ENCODE measurements around the gene DOK5. TPM values are rescaled to one million over a fixed set of nuclear protein-coding genes. Genes with fewer than 3 reads are reported as not detected.
"Not testable (repeated sequence)": the region's sequence is repeated elsewhere in the genome, so short reads cannot be mapped to it uniquely, and the experiment has no call there.

DOK5 gene
- total RNA-seq, 1 donor from 2014 or later: 0.12 TPM

- no peak for ATAC-seq
Observed at GRCh38 chr20:54472607-54473006, 2.8 kb upstream of the DOK5 start.

GRCh38 chr20:54473340-54473739, 2.1 kb upstream of the DOK5 start:
- ATAC-seq: no peak

GRCh38 chr20:54474046-54474445, 1.3 kb upstream of the DOK5 start:
- no peak for ATAC-seq

- no peak for ATAC-seq
Observed at GRCh38 chr20:54474866-54475265, 527 bp upstream of the DOK5 start.

- no peak for ATAC-seq
Observed at GRCh38 chr20:54476169-54477009, 996 bp downstream of the DOK5 start.

- no peak for ATAC-seq
Observed at GRCh38 chr20:54477191-54477955, 2.0 kb downstream of the DOK5 start.

- ATAC-seq: no peak
Observed at GRCh38 chr20:54479138-54479906, 3.9 kb downstream of the DOK5 start.

- ATAC-seq: not testable (repeated sequence)
Observed at GRCh38 chr20:54479937-54480336, 4.5 kb downstream of the DOK5 start.

- ATAC-seq: no peak
Observed at GRCh38 chr20:54481442-54481841, 6.0 kb downstream of the DOK5 start.

- no peak for ATAC-seq
Observed at GRCh38 chr20:54485631-54486030, 10.2 kb downstream of the DOK5 start.

- no peak for ATAC-seq
Observed at GRCh38 chr20:54486585-54486984, 11.2 kb downstream of the DOK5 start.

GRCh38 chr20:54488442-54488841, 13.0 kb downstream of the DOK5 start:
- no peak for ATAC-seq

GRCh38 chr20:54491506-54491905, 16.1 kb downstream of the DOK5 start:
- no peak for ATAC-seq

GRCh38 chr20:54494303-54495006, 19.1 kb downstream of the DOK5 start:
- ATAC-seq: no peak

GRCh38 chr20:54497931-54498718, 22.7 kb downstream of the DOK5 start:
- ATAC-seq: no peak

GRCh38 chr20:54499111-54499510, 23.7 kb downstream of the DOK5 start:
- no peak for ATAC-seq

GRCh38 chr20:54502179-54502578, 26.8 kb downstream of the DOK5 start:
- no peak for ATAC-seq

GRCh38 chr20:54506643-54507042, 31.2 kb downstream of the DOK5 start:
- ATAC-seq: no peak

GRCh38 chr20:54510541-54511129, 35.2 kb downstream of the DOK5 start:
- ATAC-seq: no peak

GRCh38 chr20:54512694-54513093, 37.3 kb downstream of the DOK5 start:
- ATAC-seq: no peak

GRCh38 chr20:54514028-54514607, 38.7 kb downstream of the DOK5 start:
- ATAC-seq: no peak
